ENCODE results near the gene POP7. TPM values are rescaled to one million over a fixed set of nuclear protein-coding genes. Genes with fewer than 3 reads are reported as not detected.
A peak's percentile ranks its signal among the peaks of the same experiment; 100 is the strongest.

POP7 gene
- total RNA-seq, 4 donors from 2014 or later = 39.4 to 55.8 (median 47.6) TPM

DNA sequence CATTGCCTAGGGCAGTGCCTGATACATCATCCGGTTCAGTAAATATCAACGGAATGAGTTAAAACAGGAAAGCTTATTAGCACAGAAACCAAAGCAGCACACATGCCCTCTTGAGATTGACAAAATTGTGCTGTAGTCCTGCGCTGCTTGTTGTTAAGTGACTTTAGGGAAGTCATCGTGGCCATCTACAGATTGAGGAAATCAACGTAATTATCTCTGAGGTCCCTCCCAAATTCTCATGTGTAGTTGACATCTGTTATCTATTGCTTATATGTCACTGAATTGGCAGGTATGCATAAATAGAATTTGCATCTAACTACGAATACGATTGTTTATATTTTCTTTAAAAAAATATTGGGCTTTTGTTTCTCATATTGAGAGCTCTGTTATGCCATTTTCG, 35.8 kb upstream of the POP7 start:
- H3K36me3 ChIP-seq = no peaks in the 10 kb centered on the region
- no peak for DNase-seq (ENCODE audit: low spot score in 2 of 2)
- TF ChIP-seq, protein P1, sequence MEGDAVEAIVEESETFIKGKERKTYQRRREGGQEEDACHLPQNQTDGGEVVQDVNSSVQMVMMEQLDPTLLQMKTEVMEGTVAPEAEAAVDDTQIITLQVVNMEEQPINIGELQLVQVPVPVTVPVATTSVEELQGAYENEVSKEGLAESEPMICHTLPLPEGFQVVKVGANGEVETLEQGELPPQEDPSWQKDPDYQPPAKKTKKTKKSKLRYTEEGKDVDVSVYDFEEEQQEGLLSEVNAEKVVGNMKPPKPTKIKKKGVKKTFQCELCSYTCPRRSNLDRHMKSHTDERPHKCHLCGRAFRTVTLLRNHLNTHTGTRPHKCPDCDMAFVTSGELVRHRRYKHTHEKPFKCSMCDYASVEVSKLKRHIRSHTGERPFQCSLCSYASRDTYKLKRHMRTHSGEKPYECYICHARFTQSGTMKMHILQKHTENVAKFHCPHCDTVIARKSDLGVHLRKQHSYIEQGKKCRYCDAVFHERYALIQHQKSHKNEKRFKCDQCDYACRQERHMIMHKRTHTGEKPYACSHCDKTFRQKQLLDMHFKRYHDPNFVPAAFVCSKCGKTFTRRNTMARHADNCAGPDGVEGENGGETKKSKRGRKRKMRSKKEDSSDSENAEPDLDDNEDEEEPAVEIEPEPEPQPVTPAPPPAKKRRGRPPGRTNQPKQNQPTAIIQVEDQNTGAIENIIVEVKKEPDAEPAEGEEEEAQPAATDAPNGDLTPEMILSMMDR (IDR thresholded peaks at IDR 0.05) = no peak
- TF ChIP-seq POLR2A (IDR thresholded peaks at IDR 0.05) (no peak), EP300 (IDR thresholded peaks at IDR 0.05) (no peak), POLR2AphosphoS5 (IDR thresholded peaks at IDR 0.05) (no peak)
- 67% methylated on average over 8 of the region's 8 CpGs for WGBS
- H3K4me3 ChIP-seq = no peak overlapping the region
- no peaks in the 10 kb centered on the region for H3K9me3 ChIP-seq
- no peak overlapping the region for H3K27ac ChIP-seq
- H3K27me3 ChIP-seq = no peaks in the 10 kb centered on the region
- peaks cover 6% of the 10 kb centered on the region for H3K4me1 ChIP-seq

DNA sequence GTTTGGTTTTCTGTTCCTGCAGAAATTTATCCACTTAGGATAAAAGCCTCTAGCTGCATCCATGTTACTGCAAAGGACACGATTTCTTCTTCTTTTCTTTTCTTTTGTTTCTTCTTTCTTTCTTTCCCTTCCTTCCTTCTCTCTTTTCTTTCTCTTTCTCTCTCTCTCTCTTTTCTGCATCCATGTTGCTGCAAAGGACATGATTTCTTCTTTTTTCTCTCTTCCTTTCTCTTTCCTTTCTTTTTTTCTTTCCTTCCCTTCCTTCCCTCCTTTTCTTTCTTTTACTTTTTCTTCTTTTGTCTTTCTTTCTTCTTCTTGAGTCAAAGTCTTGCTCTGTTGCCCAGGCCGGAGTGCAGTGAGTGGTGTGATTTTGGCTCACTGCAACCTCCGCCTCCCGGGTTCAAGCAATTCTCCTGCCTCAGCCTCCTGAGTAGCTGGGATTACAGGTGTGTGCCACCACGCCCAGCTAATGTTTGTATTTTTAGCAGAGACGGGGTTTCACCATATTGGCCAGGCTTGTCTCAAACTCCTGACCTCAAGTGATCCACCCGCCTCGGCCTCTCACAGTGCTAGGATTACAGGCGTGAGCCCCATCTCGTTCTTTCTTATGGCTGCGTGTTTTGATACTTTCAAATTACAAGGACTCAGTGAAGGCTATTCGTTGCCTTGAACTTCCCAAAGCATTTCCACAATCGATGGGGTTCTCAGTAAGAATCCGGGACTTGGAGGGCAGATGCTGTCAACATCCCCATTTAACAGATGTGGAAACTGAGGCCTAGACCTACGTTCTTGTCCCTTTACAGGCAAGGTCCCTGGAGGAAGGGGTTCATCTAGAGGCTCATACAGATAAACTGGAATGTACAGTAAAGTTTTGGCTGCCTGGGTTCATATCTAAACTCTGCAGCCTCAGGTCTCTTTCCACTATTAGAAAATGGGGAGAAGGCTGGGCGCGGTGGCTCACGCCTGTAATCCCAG, 34.3 kb upstream of the POP7 start:
- TF ChIP-seq EP300 (IDR thresholded peaks at IDR 0.05) (no peak), POLR2A (IDR thresholded peaks at IDR 0.05) (no peak), POLR2AphosphoS5 (IDR thresholded peaks at IDR 0.05) (no peak)
- TF ChIP-seq, protein P1 (IDR thresholded peaks at IDR 0.05) = no peak
- Histone ChIP-seq H3K4me3 (no peak overlapping the region), H3K4me1 (peaks cover 21% of the 10 kb centered on the region), H3K27ac (no peak overlapping the region), H3K36me3 (peaks cover 2% of the 10 kb centered on the region), H3K27me3 (no peaks in the 10 kb centered on the region), H3K9me3 (no peaks in the 10 kb centered on the region)
- DNase-seq (ENCODE audit: low spot score in 2 of 2) = no peak
- 95% methylated on average over 18 of the region's 18 CpGs for WGBS

DNA sequence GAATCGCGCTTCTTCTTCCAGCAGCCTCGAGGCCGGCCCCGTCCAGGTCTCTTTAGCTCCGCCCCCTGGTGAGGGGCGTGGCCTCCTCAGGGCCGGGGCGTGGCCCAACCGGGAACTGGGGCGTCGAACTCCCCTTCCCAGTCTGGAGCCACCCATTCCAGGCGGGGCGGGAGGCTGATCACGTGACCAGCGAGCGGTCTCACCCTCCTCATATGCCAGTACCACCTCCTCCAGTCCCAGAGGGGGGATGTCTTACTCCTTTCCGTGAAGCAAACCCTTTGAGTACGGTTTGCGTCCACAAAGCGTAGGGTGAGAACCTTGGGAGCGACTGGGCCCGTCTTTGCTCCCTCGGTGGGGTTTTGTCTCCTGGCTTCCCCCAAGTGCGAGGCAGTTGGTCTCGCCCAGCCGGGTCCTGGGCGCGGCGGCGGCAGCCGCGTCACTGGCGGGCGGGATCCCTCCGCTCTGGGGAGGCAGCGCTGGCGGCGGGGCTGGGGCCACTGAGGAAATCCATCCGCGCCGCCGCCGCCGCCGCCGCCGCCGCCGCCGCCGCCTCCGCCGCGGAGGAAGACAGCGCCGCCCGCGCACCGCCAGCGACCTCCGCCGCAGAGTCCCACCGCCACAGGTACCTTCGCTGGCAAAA, 32.5 kb upstream of the POP7 start, which contains the start of gene GNB2:
TSS of gene GNB2 (plus strand) at position 439 of the 640 bp plus-strand sequence. CDS start 2,526 bp downstream, outside the sequence.
- Histone ChIP-seq H3K4me3 (peak within 1 kb of the TSS; percentile 87), H3K27me3 (no peaks in the 10 kb centered on the region), H3K4me1 (peaks cover 29% of the 10 kb centered on the region), H3K9me3 (no peaks in the 10 kb centered on the region), H3K36me3 (peaks cover 20% of the 10 kb centered on the region), H3K27ac (peak within 1 kb of the TSS; percentile 93)
- WGBS = 1% methylated on average over 10 of the region's 65 CpGs
- peak; percentile 99 to 100 for DNase-seq (ENCODE audit: low spot score in 2 of 2)
- peak; percentile 8 to 100 (median 99) for TF ChIP-seq POLR2AphosphoS5 (IDR thresholded peaks at IDR 0.05)
- TF ChIP-seq, protein P1 (IDR thresholded peaks at IDR 0.05) = no peak
- peak in 1 of 2 donors; percentile 78 for TF ChIP-seq POLR2A (IDR thresholded peaks at IDR 0.05)

DNA sequence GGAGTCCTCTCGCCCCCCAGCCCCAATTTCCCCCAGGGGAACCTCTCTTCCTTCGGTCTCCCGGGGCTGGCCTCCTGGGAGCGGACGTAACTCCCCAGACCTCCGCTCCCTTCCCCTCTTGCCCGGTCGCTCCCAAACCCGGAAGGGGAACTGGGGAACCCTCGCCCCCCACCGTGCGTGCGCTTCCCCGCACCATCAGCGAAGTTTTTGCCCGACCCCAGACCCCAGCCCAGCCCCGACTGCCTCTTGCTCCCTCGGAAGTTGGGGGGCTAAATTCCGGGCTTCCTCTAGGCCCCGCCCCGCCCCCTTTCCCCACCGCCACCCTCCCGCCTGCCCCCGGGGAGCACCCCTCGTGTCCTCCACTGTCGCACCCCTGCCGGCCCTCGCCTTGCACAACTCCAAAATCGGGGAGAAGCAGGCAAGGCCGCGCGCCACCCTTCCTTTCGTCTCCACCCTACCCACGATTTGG, 31.9 kb upstream of the POP7 start:
- no peaks in the 10 kb centered on the region for H3K9me3 ChIP-seq
- no peaks in the 10 kb centered on the region for H3K27me3 ChIP-seq
- peak overlapping the region; percentile 87 for H3K4me3 ChIP-seq
- H3K27ac ChIP-seq = peak overlapping the region; percentile 93
- H3K36me3 ChIP-seq = peaks cover 26% of the 10 kb centered on the region
- DNase-seq (ENCODE audit: low spot score in 2 of 2) = peak in 1 of 2 donors; percentile 85
- TF ChIP-seq, protein P1 (IDR thresholded peaks at IDR 0.05) = no peak
- TF ChIP-seq POLR2AphosphoS5 (IDR thresholded peaks at IDR 0.05) (no peak), EP300 (IDR thresholded peaks at IDR 0.05) (no peak), POLR2A (IDR thresholded peaks at IDR 0.05) (no peak)
- peaks cover 35% of the 10 kb centered on the region for H3K4me1 ChIP-seq
- under 1% methylated on average over 28 of the region's 34 CpGs for WGBS
